GM12874 (cell line): ENCODE data around the gene CDC42SE1.

Source experiments
- TF ChIP-seq, protein P1 (sequence below): IDR thresholded peaks from 2 replicates; pipeline ENCODE4 v1.5.1; 2011; ENCODE audit warnings: low read depth, mild to moderate bottlenecking, control low read depth, low read length, moderate library complexity; ENCODE audit not compliant: insufficient read depth

The CDC42SE1 gene

DNA sequence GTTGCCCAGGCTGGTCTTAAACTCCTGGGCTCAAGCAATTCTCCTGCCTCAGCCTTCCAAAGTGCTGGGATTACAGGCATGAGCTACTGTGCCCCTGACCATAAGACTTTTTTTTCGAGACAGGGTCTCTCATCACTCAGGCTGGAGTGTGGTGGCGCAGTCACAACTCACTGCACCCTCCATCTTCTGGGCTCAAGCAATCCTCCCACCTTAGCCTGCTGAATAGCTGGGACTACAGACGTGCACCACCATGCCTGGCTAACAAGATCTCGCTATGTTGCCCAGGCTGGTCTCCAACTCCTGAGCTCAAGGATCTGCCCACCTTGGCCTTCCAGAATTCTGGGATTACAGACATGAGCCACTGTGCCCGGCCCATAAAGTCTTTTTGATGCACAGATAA lies 10.0 kb downstream of the CDC42SE1 start:
- TF ChIP-seq, protein P1, sequence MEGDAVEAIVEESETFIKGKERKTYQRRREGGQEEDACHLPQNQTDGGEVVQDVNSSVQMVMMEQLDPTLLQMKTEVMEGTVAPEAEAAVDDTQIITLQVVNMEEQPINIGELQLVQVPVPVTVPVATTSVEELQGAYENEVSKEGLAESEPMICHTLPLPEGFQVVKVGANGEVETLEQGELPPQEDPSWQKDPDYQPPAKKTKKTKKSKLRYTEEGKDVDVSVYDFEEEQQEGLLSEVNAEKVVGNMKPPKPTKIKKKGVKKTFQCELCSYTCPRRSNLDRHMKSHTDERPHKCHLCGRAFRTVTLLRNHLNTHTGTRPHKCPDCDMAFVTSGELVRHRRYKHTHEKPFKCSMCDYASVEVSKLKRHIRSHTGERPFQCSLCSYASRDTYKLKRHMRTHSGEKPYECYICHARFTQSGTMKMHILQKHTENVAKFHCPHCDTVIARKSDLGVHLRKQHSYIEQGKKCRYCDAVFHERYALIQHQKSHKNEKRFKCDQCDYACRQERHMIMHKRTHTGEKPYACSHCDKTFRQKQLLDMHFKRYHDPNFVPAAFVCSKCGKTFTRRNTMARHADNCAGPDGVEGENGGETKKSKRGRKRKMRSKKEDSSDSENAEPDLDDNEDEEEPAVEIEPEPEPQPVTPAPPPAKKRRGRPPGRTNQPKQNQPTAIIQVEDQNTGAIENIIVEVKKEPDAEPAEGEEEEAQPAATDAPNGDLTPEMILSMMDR = no peak

DNA sequence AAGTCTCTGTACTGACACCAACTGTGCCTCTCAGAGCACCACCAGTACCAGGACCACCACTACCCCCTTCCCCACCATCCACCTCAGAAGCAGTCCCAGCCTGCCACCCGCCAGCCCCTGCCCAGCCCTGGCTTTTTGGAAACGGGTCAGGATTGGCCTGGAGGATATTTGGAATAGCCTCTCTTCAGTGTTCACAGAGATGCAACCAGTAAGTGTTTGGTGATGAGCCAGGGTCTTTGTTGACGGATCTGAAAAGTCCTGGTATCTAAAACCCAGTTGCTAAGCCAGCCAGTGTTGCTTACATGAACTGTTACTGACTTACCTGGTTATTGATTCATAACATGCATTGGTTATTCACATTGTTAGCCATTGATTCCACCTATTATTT lies 10.8 kb downstream of the CDC42SE1 start:
- TF ChIP-seq, protein P1 = peak; percentile 70; the same call in 1 of the 2 replicates

DNA sequence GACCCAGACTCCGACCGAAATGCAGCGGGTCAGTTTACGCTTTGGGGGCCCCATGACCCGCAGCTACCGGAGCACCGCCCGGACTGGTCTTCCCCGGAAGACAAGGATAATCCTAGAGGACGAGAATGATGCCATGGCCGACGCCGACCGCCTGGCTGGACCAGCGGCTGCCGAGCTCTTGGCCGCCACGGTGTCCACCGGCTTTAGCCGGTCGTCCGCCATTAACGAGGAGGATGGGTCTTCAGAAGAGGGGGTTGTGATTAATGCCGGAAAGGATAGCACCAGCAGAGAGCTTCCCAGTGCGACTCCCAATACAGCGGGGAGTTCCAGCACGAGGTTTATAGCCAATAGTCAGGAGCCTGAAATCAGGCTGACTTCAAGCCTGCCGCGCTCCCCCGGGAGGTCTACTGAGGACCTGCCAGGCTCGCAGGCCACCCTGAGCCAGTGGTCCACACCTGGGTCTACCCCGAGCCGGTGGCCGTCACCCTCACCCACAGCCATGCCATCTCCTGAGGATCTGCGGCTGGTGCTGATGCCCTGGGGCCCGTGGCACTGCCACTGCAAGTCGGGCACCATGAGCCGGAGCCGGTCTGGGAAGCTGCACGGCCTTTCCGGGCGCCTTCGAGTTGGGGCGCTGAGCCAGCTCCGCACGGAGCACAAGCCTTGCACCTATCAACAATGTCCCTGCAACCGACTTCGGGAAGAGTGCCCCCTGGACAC lies 11.3 kb downstream of the CDC42SE1 start:
- TF ChIP-seq, protein P1 = no peak; the same call in 1 of the 2 replicates

DNA sequence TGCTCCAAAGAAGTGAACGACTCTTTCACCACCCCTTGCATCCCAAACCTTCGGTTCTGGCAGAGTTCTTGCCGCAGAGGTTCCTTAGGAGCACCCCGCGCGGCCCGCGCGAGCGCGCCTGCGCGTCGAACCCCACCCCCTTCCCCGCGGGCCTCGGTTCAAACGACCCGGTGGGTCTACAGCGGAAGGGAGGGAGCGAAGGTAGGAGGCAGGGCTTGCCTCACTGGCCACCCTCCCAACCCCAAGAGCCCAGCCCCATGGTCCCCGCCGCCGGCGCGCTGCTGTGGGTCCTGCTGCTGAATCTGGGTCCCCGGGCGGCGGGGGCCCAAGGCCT lies 11.9 kb downstream of the CDC42SE1 start, which contains the start of gene C1orf56:
Gene C1orf56 (plus strand): TSS at position 161 of the 334 bp plus-strand sequence. CDS start 97 bp downstream, at position 258.
- TF ChIP-seq, protein P1 = no peak

DNA sequence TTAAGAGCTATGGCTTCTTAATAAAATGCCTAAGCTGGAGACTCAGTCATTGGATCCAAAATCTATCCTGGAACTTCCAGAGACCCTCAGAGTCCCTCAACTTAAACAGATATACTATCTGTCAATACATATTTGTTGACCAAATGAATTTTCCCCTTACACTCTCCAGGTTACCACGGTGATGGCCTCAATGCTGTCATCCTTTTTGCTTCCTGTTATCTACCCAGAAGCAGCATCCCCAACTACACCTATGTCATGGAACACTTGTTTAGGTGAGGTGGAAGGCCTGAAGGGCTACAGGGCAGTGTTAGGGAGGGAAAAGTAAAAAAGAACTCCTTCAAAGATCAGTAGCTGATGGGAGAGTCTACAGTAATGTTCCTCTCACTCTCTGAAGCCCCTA lies 16.3 kb downstream of the CDC42SE1 start:
- TF ChIP-seq, protein P1 = no peak

DNA sequence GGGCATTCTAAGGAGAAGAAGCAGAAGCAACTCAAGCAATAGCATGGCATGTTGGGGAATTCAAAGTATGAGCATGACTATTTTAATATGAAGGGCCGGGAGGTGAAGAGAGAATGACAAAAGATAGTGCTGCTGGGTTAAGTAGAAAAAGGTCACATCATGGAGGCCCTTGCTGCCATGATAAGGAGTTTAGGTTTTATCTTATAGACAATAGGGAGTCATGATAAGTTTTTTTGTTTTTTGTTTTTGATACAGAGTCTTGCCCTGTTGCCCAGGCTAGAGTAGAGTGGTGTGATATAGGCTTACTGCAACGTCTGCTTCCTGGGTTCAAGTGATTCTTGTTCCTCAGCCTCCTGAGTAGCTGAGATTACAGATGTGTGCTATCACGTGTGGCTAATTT lies 19.9 kb downstream of the CDC42SE1 start:
- TF ChIP-seq, protein P1 = no peak

DNA sequence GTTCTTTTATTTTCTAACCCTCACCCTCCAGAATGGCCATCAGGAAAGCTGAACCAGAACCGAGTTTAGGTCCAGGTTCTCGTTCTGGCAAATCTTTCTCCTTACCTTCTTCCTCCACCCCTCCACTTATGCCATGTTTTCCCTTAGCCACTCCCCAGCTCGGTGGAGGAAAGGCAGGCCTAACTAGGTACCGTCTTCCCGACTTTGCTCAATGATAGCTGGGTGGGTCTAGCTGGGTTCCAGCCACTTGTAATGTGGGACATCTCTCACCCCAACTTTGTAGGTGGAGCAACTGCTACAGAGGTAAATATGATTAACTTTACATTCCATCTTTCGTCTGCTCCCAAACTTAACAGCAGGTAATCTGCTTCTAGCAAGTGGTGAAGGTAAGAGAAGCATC lies 22.4 kb downstream of the CDC42SE1 start:
- TF ChIP-seq, protein P1 = no peak

DNA sequence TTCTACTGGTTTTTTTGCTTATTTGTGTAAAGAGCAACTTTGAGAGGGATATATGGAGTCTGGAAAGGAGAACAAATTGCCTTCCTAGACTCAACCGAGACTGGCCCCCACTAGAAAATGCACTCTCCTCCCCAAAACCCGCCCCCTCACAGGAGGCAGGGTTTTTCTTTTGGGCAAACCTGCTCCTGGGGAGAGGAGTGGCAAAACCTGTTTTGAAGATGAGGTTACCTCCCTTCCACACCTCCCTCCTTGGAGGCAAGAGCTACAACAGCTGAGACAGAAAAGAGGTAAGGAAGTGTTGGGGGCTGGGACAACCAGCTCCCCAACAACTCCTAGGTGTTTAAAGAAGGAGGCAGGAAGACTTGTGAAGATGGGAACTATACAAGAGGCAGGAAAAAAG lies 23.1 kb downstream of the CDC42SE1 start, which contains the start of gene BNIPL:
Gene BNIPL (plus strand): TSS at position 231 of the 400 bp plus-strand sequence. CDS start 140 bp downstream, at position 371.
- TF ChIP-seq, protein P1 = no peak
